ENCODE results near the gene CHRNA4. TPM values are rescaled to one million over a fixed set of nuclear protein-coding genes. Genes with fewer than 3 reads are reported as not detected.

The CHRNA4 gene
- total RNA-seq, 1 experiment from 2014 or later, result 2.4 TPM

DNA sequence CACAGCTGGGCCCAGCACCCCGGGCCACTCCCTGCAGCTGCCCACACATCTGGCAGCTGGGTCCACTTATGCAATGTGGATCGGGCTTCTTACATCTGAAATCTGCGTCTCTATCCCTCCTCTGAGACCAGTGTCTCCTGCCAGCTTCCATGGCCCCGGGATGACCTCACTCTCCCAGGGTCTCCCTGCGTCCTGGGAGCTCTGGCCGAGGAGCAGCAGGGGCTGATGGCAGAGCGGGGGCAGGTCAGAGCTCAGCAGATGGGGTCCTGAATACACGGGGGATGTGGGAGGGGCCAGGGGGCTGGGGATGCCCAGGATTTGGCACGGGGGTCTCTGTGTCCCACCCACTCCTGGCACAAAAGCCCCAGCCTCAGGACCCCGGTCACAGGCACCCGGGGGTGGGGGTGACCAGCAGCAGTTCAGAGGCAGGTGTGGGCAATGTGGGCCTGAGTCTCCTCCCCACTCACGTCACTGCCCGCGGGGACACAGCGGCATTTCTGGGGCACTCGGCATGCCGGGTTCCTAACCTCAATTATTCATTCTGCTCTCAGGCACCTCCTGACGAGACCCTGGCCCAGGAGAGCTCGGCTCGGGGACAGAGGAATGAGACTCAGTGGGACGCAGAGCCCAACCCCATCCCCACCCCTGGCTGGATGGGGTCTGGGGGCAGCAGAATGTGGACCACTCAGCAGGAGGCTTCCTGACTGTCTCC lies 16.4 kb downstream of the CHRNA4 start:
- intact Hi-C loops (cut with micrococcal nuclease; ENCODE audit: unreplicated experiment), result no loop called here
- TF ChIP-seq, protein P1, sequence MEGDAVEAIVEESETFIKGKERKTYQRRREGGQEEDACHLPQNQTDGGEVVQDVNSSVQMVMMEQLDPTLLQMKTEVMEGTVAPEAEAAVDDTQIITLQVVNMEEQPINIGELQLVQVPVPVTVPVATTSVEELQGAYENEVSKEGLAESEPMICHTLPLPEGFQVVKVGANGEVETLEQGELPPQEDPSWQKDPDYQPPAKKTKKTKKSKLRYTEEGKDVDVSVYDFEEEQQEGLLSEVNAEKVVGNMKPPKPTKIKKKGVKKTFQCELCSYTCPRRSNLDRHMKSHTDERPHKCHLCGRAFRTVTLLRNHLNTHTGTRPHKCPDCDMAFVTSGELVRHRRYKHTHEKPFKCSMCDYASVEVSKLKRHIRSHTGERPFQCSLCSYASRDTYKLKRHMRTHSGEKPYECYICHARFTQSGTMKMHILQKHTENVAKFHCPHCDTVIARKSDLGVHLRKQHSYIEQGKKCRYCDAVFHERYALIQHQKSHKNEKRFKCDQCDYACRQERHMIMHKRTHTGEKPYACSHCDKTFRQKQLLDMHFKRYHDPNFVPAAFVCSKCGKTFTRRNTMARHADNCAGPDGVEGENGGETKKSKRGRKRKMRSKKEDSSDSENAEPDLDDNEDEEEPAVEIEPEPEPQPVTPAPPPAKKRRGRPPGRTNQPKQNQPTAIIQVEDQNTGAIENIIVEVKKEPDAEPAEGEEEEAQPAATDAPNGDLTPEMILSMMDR (IDR thresholded peaks at IDR 0.05), result no peak
- TF ChIP-seq, protein P2, sequence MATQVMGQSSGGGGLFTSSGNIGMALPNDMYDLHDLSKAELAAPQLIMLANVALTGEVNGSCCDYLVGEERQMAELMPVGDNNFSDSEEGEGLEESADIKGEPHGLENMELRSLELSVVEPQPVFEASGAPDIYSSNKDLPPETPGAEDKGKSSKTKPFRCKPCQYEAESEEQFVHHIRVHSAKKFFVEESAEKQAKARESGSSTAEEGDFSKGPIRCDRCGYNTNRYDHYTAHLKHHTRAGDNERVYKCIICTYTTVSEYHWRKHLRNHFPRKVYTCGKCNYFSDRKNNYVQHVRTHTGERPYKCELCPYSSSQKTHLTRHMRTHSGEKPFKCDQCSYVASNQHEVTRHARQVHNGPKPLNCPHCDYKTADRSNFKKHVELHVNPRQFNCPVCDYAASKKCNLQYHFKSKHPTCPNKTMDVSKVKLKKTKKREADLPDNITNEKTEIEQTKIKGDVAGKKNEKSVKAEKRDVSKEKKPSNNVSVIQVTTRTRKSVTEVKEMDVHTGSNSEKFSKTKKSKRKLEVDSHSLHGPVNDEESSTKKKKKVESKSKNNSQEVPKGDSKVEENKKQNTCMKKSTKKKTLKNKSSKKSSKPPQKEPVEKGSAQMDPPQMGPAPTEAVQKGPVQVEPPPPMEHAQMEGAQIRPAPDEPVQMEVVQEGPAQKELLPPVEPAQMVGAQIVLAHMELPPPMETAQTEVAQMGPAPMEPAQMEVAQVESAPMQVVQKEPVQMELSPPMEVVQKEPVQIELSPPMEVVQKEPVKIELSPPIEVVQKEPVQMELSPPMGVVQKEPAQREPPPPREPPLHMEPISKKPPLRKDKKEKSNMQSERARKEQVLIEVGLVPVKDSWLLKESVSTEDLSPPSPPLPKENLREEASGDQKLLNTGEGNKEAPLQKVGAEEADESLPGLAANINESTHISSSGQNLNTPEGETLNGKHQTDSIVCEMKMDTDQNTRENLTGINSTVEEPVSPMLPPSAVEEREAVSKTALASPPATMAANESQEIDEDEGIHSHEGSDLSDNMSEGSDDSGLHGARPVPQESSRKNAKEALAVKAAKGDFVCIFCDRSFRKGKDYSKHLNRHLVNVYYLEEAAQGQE (IDR thresholded peaks at IDR 0.05; ENCODE audit: insufficient read depth in 1 of 2, low read depth in 2 of 2, low read length in 1 of 2), result no peak
- TF ChIP-seq POLR2AphosphoS5 (IDR thresholded peaks at IDR 0.05; ENCODE audit: low read depth, low read length) (no peak), SIN3A (IDR thresholded peaks at IDR 0.05; ENCODE audit: borderline replicate concordance, insufficient read depth, low read depth, low read length) (no peak), TCF7L2 (IDR thresholded peaks at IDR 0.05; ENCODE audit: low read depth, low read length) (no peak)
- Histone ChIP-seq H3K27ac (ENCODE audit: low read length) (no peak overlapping the region), H3K9me3 (ENCODE audit: control insufficient read depth, insufficient read depth, low read depth, low read length) (no peaks in the 10 kb centered on the region; the same call in 1 of the 2 replicates), H3K4me3 (ENCODE audit: low read depth in 2 of 2, low read length in 2 of 2) (no peak overlapping the region), H3K4me1 (ENCODE audit: control insufficient read depth, insufficient read depth, low read length) (no peaks in the 10 kb centered on the region), H3K36me3 (ENCODE audit: control insufficient read depth, insufficient read depth, low read length) (no peaks in the 10 kb centered on the region), H3K27me3 (ENCODE audit: control insufficient read depth, insufficient read depth, low read length) (peaks cover 2% of the 10 kb centered on the region; the same call in 1 of the 2 replicates)
- DNase-seq (ENCODE audit: low read depth, low spot score) (no peak), ATAC-seq (no peak)
- in situ Hi-C loops (cut with HindIII; ENCODE audit: low pct_unique_long_range_greater_than_20kb, low sequenced_read_pairs), result no loop called here
- BruUV-seq (replicated peaks), result no TSS peak
- ChIA-PET CTCF (no interaction called here), POLR2A (no interaction called here)

DNA sequence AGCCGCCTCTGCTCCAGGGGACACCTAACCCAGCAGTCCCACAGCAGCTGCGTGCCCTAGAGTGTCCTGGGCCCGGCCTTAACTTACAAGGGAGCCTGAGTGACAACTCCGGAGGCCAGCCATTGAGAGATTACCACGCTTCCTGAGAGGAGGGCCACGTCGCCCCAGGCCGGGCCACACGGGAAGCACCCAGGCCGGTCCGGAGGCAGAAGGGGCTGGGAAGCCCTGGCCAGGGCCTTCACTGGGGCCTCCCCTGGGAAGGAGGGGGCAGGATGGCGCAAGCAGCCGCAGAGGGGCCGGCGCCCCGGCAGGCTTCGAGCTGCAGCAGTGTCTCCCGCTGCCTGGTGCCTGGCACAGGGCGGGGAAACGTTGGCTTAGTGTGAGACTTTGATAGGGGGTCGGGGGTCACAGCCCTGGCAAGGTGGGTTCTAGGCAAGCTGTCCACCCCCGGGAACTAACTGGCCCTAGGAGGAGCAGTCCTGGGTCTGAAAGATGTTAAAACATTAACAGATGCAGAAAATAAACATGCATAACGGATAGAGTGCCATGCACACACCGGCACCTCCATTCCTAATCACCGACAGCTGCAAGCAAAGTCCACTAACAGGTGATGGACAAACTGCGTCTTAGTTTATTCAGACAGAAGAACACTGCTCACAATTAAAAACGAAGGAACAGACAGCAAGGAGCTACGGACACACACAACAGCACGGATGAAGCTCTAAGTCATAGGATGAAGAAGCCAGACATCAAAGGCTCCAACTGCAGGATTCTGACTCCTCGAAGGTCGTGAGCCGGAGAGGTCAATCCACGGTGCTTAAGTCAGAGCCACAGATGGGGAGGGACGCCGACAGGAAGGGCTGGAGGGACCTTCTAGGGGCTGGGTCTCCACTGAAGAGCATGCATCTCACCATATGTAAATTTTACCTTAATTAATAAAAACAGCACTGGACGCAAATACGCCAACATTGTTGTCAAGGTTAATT lies 17.4 kb downstream of the CHRNA4 start:
- POLR2A ChIA-PET, result no interaction called here
- CTCF ChIA-PET, result no interaction called here
- no peaks in the 10 kb centered on the region for H3K36me3 ChIP-seq (ENCODE audit: control insufficient read depth, insufficient read depth, low read length)
- no peaks in the 10 kb centered on the region; the same call in 1 of the 2 replicates for H3K9me3 ChIP-seq (ENCODE audit: control insufficient read depth, insufficient read depth, low read depth, low read length)
- no peak for DNase-seq (ENCODE audit: low read depth, low spot score)
- no peak overlapping the region for H3K27ac ChIP-seq (ENCODE audit: low read length)
- TF ChIP-seq SIN3A (IDR thresholded peaks at IDR 0.05; ENCODE audit: borderline replicate concordance, insufficient read depth, low read depth, low read length) (no peak), POLR2AphosphoS5 (IDR thresholded peaks at IDR 0.05; ENCODE audit: low read depth, low read length) (no peak), TCF7L2 (IDR thresholded peaks at IDR 0.05; ENCODE audit: low read depth, low read length) (no peak)
- TF ChIP-seq, protein P1 (IDR thresholded peaks at IDR 0.05), result no peak
- TF ChIP-seq, protein P2 (IDR thresholded peaks at IDR 0.05; ENCODE audit: insufficient read depth in 1 of 2, low read depth in 2 of 2, low read length in 1 of 2), result no peak
- ATAC-seq, result no peak
- intact Hi-C loops (cut with micrococcal nuclease; ENCODE audit: unreplicated experiment) (no loop called here), in situ Hi-C loops (cut with HindIII; ENCODE audit: low pct_unique_long_range_greater_than_20kb, low sequenced_read_pairs) (no loop called here)
- peaks cover 2% of the 10 kb centered on the region; the same call in 1 of the 2 replicates for H3K27me3 ChIP-seq (ENCODE audit: control insufficient read depth, insufficient read depth, low read length)
- BruUV-seq (replicated peaks), result no TSS peak
- H3K4me3 ChIP-seq (ENCODE audit: low read depth in 2 of 2, low read length in 2 of 2), result no peak overlapping the region
- H3K4me1 ChIP-seq (ENCODE audit: control insufficient read depth, insufficient read depth, low read length), result no peaks in the 10 kb centered on the region
